ENCODE measurements around the gene PRSS57. TPM values are rescaled to one million over a fixed set of nuclear protein-coding genes. Genes with fewer than 3 reads are reported as not detected.

The PRSS57 gene
- total and polyA plus RNA-seq, 2 of the 8 experiments (the other 6 are each of a cell fraction or from before 2014, with no cell fraction given): not detected

DNA sequence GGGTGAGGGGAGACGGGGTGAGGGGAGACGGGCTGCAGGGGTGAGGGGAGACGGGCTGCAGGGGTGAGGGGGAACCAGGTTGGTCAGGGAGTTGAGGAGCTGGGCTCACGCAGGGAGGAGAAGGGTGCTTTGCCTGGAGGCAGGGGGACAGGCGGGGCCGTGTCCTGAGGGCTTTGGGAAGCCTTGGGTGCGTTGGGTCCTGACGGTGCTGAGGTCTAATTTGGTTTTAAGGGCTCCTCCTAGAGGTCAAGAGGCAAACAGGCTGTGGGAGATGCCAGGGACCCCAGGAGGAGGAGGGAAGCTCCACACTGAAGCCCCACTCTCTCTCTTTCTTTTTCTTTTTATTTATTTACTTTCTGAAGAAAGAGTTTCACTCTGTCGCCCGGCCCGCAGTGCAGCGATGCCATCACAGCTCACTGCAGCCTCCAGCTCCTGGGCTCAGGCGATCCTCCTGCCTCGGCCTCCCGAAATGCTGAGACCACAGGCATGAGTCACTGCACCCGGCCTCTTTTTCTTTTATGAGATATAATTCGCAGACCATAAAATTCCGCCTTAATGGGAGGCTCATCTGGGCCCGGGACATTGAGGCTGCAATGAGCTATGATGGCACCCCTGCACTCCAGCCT is 46.4 kb upstream of the PRSS57 start:
- no peak overlapping the region for H2BK20ac ChIP-seq (ENCODE audit: low read length)
- CTCF ChIA-PET (ENCODE audit: partially characterized antibody): interaction anchor here (0.5 to 2.7 kb wide), 23 partner anchors 8 to 138 kb away, joined by 3 to 17 read pairs (median 3); partner anchors contain the start of genes FSTL3 and PALM
- DNase-seq (ENCODE audit: low read depth in 1 of 2, low spot score in 2 of 2) (peak in 1 of 2 experiments; percentile 31), FAIRE-seq (peak; percentile 24)
- H3K4me1 ChIP-seq (replicated peaks in 1 of 4; ENCODE audit: control insufficient read depth in 3 of 4, insufficient read depth in 4 of 4, low read length in 3 of 4): no peaks in the 10 kb centered on the region
- peaks cover 0 to 5% of the 10 kb centered on the region in 2 experiments for H4K20me1 ChIP-seq (replicated peaks in 1 of 2; ENCODE audit: control insufficient read depth in 1 of 2, insufficient read depth in 2 of 2, low read length in 2 of 2)
- H4K91ac ChIP-seq (replicated peaks; ENCODE audit: insufficient read length, low read length): no peak overlapping the region
- no peak overlapping the region for H3K4me3 ChIP-seq (ENCODE audit: extremely low read depth in 1 of 4, insufficient read depth in 2 of 4, low read depth in 3 of 4, low read length in 4 of 4)
- H3K79me2 ChIP-seq (ENCODE audit: control insufficient read depth in 1 of 2, insufficient read depth in 2 of 2, low read length in 2 of 2): no peaks in the 10 kb centered on the region
- no peak overlapping the region for H3K27ac ChIP-seq (ENCODE audit: low read depth, low read length)
- no peak overlapping the region for H2AFZ ChIP-seq (ENCODE audit: low read length)
- no peaks in the 10 kb centered on the region; a peak in 1 of 4 replicates for H3K9me3 ChIP-seq (ENCODE audit: insufficient read depth in 2 of 2, low read depth in 1 of 2, low read length in 1 of 2)
- H2BK120ac ChIP-seq (replicated peaks; ENCODE audit: low read depth, low read length): no peak overlapping the region
- H3K23ac ChIP-seq (ENCODE audit: insufficient read length): no peak overlapping the region
- POLR2A ChIA-PET (ENCODE audit: partially characterized antibody): interaction anchor here (0.7 to 2.4 kb wide), 5 partner anchors 8 to 104 kb away, joined by 3 to 7 read pairs (median 3); no protein-coding TSS in a partner anchor
- H3K79me1 ChIP-seq (ENCODE audit: low read depth, low read length): no peaks in the 10 kb centered on the region
- no peak overlapping the region for H3K14ac ChIP-seq (ENCODE audit: insufficient read length)
- H2AK5ac ChIP-seq (ENCODE audit: low read depth, low read length): no peak overlapping the region
- no peak overlapping the region for H2BK12ac ChIP-seq (ENCODE audit: low read depth, low read length)
- no peak overlapping the region for H2BK5ac ChIP-seq (ENCODE audit: low read depth, low read length)
- no peak overlapping the region for H4K5ac ChIP-seq (ENCODE audit: insufficient read length, low read depth, low read length)
- no peak overlapping the region for H2BK15ac ChIP-seq (ENCODE audit: low read length)
- no peak overlapping the region for H3K4me2 ChIP-seq (ENCODE audit: insufficient read depth in 1 of 2, low read depth in 2 of 2, low read length in 2 of 2)
- no peak overlapping the region for H3K18ac ChIP-seq (ENCODE audit: extremely low read depth, low read length)
- H3K4ac ChIP-seq (replicated peaks; ENCODE audit: insufficient read length, low read depth, low read length): no peak overlapping the region
- 59% methylated on average over 15 of the region's 19 CpGs; no CpG with 5 or more reads in 1 of the 2 experiments for WGBS, 2 experiments (ENCODE audit: extremely low coverage in 1 of 2, insufficient coverage in 1 of 2, insufficient read length in 1 of 2, insufficient replicate concordance in 2 of 2, low coverage in 1 of 2, low lambda C conversion rate in 2 of 2, missing lambda C conversion rate in 1 of 2)
- H3K27me3 ChIP-seq (replicated peaks in 1 of 4; ENCODE audit: control insufficient read depth in 3 of 4, extremely low read depth in 1 of 4, insufficient read depth in 3 of 4, low read length in 3 of 4): no peaks in the 10 kb centered on the region
- H3K9ac ChIP-seq (replicated peaks in 1 of 4; ENCODE audit: extremely low read depth in 1 of 4, low read depth in 3 of 4, low read length in 3 of 4): no peak overlapping the region
- no peaks in the 10 kb centered on the region for H3K36me3 ChIP-seq (ENCODE audit: control insufficient read depth in 2 of 4, insufficient read depth in 4 of 4, low read length in 3 of 4)
- no peak overlapping the region; the same call in 1 of the 2 replicates for H4K8ac ChIP-seq (ENCODE audit: extremely low read depth, insufficient read depth, low read length)
- H3K23me2 ChIP-seq (ENCODE audit: low read depth, low read length): no peaks in the 10 kb centered on the region
- H3K56ac ChIP-seq (replicated peaks; ENCODE audit: insufficient read length, low read depth, low read length): no peak overlapping the region
- TF ChIP-seq GABPA (IDR thresholded peaks at IDR 0.05; ENCODE audit: borderline replicate concordance, insufficient read depth, low read length) (peak; percentile 52; the same call in 1 of the 2 replicates), SP4 (IDR thresholded peaks at IDR 0.05; ENCODE audit: low read length) (no peak), JUN (IDR thresholded peaks at IDR 0.05; ENCODE audit: low read depth, low read length) (no peak), POU5F1 (IDR thresholded peaks at IDR 0.05; ENCODE audit: low read depth, low read length) (no peak), SRF (IDR thresholded peaks at IDR 0.05; ENCODE audit: low read depth, low read length) (no peak), TAF1 (IDR thresholded peaks at IDR 0.05; ENCODE audit: low read depth, low read length) (no peak), RNF2 (IDR thresholded peaks at IDR 0.05; ENCODE audit: borderline replicate concordance, low read depth, low read length, missing control alignments, poor library complexity, severe bottlenecking) (no peak), CREB1 (IDR thresholded peaks at IDR 0.05) (no peak), RAD21 (IDR thresholded peaks at IDR 0.05 in 1 of 2, conservative IDR thresholded peaks at IDR 0.05 in 1 of 2; ENCODE audit: low read depth in 2 of 2, low read length in 2 of 2) (peak; percentile 12 to 45; a peak in 3 of 4 replicates), RBBP5 (IDR thresholded peaks at IDR 0.05; ENCODE audit: borderline replicate concordance, low read depth, low read length) (no peak), BRCA1 (IDR thresholded peaks at IDR 0.05; ENCODE audit: low read depth, low read length) (no peak)
- TF ChIP-seq, protein P1, sequence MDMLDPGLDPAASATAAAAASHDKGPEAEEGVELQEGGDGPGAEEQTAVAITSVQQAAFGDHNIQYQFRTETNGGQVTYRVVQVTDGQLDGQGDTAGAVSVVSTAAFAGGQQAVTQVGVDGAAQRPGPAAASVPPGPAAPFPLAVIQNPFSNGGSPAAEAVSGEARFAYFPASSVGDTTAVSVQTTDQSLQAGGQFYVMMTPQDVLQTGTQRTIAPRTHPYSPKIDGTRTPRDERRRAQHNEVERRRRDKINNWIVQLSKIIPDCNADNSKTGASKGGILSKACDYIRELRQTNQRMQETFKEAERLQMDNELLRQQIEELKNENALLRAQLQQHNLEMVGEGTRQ (IDR thresholded peaks at IDR 0.05; ENCODE audit: low read length): no peak

Measured in H1 (cell line).